ENCODE results near the gene FKBP11. TPM values are rescaled to one million over a fixed set of nuclear protein-coding genes. Genes with fewer than 3 reads are reported as not detected.
"Not testable (repeated sequence)": the region's sequence is repeated elsewhere in the genome, so short reads cannot be mapped to it uniquely, and the experiment has no call there.

The FKBP11 gene
- total and polyA plus RNA-seq, 2 experiments from 2014 or later: 29.5 to 94.9 TPM

DNA sequence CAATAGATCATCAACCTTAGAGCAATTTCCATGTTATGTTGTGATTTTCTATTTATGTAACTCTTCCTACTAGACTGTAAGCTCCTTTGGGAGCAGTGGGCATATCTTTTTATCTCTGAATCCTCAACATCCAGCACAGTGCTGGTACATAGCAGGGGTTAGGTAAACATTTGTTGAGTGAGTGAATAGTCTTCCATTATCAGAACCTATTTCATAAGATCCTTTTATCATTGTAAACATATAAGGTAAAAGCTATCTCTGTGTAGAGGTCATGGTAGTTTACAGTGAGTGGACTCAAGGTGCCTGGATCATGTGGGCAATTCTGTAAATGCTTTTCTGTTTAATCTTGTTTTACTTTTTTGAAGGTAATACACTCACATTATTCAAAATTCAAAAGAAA is 15.1 kb downstream of the FKBP11 start:
- Histone ChIP-seq H4K20me1 (replicated peaks; ENCODE audit: insufficient read depth) (no peaks in the 10 kb centered on the region), H3K4me3 (no peak overlapping the region), H2AFZ (no peak overlapping the region), H3F3A (replicated peaks; ENCODE audit: low read depth) (no peaks in the 10 kb centered on the region), H3K9me2 (ENCODE audit: insufficient read depth) (no peaks in the 10 kb centered on the region), H3K4me1 (ENCODE audit: insufficient read depth) (no peaks in the 10 kb centered on the region), H3K79me2 (replicated peaks; ENCODE audit: insufficient read depth) (no peaks in the 10 kb centered on the region), H3K27me3 (ENCODE audit: insufficient read depth) (no peaks in the 10 kb centered on the region), H3K36me3 (ENCODE audit: insufficient read depth) (no peaks in the 10 kb centered on the region), H3K4me2 (no peak overlapping the region), H3K27ac (ENCODE audit: low read depth) (no peak overlapping the region)
- no peaks in the 10 kb centered on the region for H3K4me1 Mint-ChIP-seq
- peaks cover 3% of the 10 kb centered on the region for H3K27me3 Mint-ChIP-seq (ENCODE audit: insufficient read depth, low read depth, poor library complexity)
- no peak for ATAC-seq
- no peak for DNase-seq (ENCODE audit: low spot score)
- H3K9me3 Mint-ChIP-seq: no peaks in the 10 kb centered on the region
- no peak overlapping the region for H3K27ac Mint-ChIP-seq
- TF ChIP-seq EZH2 (IDR thresholded peaks at IDR 0.05; ENCODE audit: low read depth, unreplicated experiment) (no peak), POLR2AphosphoS5 (IDR thresholded peaks at IDR 0.05; ENCODE audit: low read depth) (no peak), ZNF331 (CRISPR knock-in tag; IDR thresholded peaks at IDR 0.05; ENCODE audit: low read depth) (no peak), ZNF114 (CRISPR knock-in tag; IDR thresholded peaks at IDR 0.05) (no peak), NANOG (IDR thresholded peaks at IDR 0.05; ENCODE audit: borderline replicate concordance) (no peak), ETS1 (IDR thresholded peaks at IDR 0.05) (no peak), STAT1 (IDR thresholded peaks at IDR 0.05; ENCODE audit: unreplicated experiment) (no peak), JUNB (IDR thresholded peaks at IDR 0.05; ENCODE audit: unreplicated experiment) (no peak), ZNF462 (CRISPR knock-in tag; IDR thresholded peaks at IDR 0.05) (no peak)
- TF ChIP-seq, protein P1, sequence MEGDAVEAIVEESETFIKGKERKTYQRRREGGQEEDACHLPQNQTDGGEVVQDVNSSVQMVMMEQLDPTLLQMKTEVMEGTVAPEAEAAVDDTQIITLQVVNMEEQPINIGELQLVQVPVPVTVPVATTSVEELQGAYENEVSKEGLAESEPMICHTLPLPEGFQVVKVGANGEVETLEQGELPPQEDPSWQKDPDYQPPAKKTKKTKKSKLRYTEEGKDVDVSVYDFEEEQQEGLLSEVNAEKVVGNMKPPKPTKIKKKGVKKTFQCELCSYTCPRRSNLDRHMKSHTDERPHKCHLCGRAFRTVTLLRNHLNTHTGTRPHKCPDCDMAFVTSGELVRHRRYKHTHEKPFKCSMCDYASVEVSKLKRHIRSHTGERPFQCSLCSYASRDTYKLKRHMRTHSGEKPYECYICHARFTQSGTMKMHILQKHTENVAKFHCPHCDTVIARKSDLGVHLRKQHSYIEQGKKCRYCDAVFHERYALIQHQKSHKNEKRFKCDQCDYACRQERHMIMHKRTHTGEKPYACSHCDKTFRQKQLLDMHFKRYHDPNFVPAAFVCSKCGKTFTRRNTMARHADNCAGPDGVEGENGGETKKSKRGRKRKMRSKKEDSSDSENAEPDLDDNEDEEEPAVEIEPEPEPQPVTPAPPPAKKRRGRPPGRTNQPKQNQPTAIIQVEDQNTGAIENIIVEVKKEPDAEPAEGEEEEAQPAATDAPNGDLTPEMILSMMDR (conservative IDR thresholded peaks at IDR 0.05; ENCODE audit: low read depth in 2 of 2): no peak
- TF ChIP-seq, protein P2, sequence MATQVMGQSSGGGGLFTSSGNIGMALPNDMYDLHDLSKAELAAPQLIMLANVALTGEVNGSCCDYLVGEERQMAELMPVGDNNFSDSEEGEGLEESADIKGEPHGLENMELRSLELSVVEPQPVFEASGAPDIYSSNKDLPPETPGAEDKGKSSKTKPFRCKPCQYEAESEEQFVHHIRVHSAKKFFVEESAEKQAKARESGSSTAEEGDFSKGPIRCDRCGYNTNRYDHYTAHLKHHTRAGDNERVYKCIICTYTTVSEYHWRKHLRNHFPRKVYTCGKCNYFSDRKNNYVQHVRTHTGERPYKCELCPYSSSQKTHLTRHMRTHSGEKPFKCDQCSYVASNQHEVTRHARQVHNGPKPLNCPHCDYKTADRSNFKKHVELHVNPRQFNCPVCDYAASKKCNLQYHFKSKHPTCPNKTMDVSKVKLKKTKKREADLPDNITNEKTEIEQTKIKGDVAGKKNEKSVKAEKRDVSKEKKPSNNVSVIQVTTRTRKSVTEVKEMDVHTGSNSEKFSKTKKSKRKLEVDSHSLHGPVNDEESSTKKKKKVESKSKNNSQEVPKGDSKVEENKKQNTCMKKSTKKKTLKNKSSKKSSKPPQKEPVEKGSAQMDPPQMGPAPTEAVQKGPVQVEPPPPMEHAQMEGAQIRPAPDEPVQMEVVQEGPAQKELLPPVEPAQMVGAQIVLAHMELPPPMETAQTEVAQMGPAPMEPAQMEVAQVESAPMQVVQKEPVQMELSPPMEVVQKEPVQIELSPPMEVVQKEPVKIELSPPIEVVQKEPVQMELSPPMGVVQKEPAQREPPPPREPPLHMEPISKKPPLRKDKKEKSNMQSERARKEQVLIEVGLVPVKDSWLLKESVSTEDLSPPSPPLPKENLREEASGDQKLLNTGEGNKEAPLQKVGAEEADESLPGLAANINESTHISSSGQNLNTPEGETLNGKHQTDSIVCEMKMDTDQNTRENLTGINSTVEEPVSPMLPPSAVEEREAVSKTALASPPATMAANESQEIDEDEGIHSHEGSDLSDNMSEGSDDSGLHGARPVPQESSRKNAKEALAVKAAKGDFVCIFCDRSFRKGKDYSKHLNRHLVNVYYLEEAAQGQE (IDR thresholded peaks at IDR 0.05; ENCODE audit: unreplicated experiment): no peak
- no peak overlapping the region for H3K4me3 Mint-ChIP-seq
- H3K36me3 Mint-ChIP-seq (ENCODE audit: low read depth): no peaks in the 10 kb centered on the region; the same call in 2 of the 3 replicates

- H3K27me3 ChIP-seq (ENCODE audit: insufficient read depth); DNase-seq (ENCODE audit: low spot score); H3F3A ChIP-seq (replicated peaks; ENCODE audit: low read depth); H3K27ac Mint-ChIP-seq; H3K27me3 Mint-ChIP-seq (ENCODE audit: insufficient read depth, low read depth, poor library complexity); H3K36me3 ChIP-seq (ENCODE audit: insufficient read depth); H3K4me1 ChIP-seq (ENCODE audit: insufficient read depth); H4K20me1 ChIP-seq (replicated peaks; ENCODE audit: insufficient read depth); H3K27ac ChIP-seq (ENCODE audit: low read depth); ATAC-seq; H3K4me1 Mint-ChIP-seq; H3K4me2 ChIP-seq; H3K9me2 ChIP-seq (ENCODE audit: insufficient read depth); H3K4me3 ChIP-seq; H3K9me3 Mint-ChIP-seq; H3K36me3 Mint-ChIP-seq (ENCODE audit: low read depth); H2AFZ ChIP-seq; H3K79me2 ChIP-seq (replicated peaks; ENCODE audit: insufficient read depth); H3K4me3 Mint-ChIP-seq: not testable (repeated sequence)
Observed at GRCh38 chr12:48909698-48910097, 15.6 kb downstream of the FKBP11 start.

All from GM23338 (cell line).